Testis (tissue), 2 donors: Measurements from ENCODE around the gene CD72.

Source experiments
- CTCF ChIP-seq, 3 experiments: fragments of 450-650 bp in 2 of 3; fragments of 200-600 bp in 1 of 3; sonication (generic) in 1 of 3; IDR thresholded peaks; one replicate each; pipeline ENCODE4 v1.5.1; 2016 to 2019; ENCODE audit warnings: antibody characterized with exemption in 3 of 3, mild to moderate bottlenecking in 2 of 3, moderate library complexity in 1 of 3
- POLR2A ChIP-seq: fragments of 450-650 bp; IDR thresholded peaks from one replicate; pipeline ENCODE4 v1.6.1; 2017; ENCODE audit warnings: antibody characterized with exemption, mild to moderate bottlenecking, moderate library complexity

DNA sequence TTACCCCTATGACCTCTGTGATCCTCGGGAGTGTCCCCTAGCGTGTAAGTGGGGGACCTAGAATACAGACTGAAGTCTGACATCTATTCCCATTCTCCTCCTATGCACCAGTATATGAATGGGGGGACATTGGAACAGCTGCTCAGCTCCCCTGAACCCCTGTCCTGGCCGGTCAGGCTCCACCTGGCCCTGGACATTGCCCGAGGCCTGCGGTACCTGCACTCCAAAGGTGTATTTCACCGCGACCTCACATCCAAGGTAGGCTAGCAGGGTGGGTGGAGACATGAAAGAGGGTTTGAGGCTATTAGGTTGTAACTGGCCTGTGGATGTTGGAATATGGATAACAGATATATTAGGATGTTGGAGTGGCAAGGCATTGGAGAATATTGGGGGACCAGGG lies 11.5 kb downstream of the CD72 start:
- TF ChIP-seq POLR2A (no peak), CTCF (IDR thresholded peaks at IDR 0.05) (no peak)
